GM18505 (cell line): ENCODE results near the gene GARNL3.

Experiments
- ATAC-seq: cut with Tn5 transposase; IDR thresholded peaks from one replicate; pipeline ENCODE4 v1.9.1; 2021; ENCODE audit not compliant: unreplicated experiment
- POLR2A ChIP-seq: IDR thresholded peaks from 4 replicates; pipeline ENCODE4 v1.6.1; 2011; ENCODE audit warnings: borderline replicate concordance; ENCODE audit not compliant: insufficient read depth, insufficient read length; ENCODE audit errors: extremely low read depth

The GARNL3 gene

DNA sequence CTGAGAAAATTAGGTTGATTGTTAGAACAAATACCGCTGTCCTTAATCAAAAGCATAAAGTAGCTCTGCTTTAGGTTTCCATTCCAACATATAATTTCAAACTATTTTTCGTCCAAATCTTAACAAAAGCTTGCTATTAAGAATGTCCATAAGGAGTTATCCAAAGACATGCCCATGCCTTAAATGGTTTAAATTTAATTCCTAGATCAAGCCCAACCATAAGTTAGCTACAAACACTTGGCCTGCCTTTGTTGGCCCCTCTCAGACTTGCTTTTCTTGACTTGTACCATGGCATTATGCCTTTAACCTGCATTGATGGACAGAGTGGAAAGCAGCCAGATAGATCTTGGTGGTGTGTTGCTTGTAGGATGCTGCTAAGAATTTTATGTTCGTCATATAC, 8.8 kb downstream of the GARNL3 start:
- ATAC-seq, result no peak
- no peak for TF ChIP-seq POLR2A

DNA sequence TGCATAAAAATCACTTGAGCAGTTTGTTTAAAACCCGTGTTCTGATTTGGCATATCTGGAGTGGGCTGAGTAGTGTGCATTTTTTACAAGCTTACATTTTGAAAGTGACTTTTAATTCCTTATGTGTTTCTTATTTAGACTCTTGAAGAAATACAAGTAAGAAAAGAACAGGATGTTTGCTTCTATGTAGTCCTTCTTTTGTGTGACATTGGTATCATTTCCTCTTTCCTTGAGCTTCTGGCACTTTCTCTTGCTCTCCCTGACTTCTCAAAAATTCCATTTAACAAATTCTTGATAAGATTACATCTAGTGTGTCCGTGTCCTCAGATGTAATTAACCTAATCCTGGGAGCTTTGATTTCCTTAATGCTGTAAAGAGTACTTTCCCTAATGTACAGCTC, 12.5 kb downstream of the GARNL3 start:
- no peak for ATAC-seq
- no peak for TF ChIP-seq POLR2A

DNA sequence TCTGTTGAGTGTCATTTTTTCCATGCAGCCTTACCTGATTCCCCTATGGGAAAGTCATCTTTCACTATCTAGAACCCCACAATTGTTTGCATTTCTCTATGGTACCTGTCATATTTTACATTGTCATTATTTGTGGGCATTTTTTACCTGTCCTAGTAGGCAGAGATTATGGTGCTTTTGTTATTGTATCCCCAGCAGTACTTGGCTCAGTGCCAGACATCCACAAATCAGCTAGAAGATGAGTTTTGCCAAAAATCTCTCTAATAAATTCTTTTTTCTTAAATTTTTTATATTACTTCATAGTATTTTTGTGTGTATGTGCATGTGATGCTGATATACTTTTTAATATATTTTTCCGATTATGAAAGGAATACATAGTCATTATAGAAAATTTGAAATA, 13.2 kb downstream of the GARNL3 start:
- no peak for TF ChIP-seq POLR2A
- no peak for ATAC-seq

DNA sequence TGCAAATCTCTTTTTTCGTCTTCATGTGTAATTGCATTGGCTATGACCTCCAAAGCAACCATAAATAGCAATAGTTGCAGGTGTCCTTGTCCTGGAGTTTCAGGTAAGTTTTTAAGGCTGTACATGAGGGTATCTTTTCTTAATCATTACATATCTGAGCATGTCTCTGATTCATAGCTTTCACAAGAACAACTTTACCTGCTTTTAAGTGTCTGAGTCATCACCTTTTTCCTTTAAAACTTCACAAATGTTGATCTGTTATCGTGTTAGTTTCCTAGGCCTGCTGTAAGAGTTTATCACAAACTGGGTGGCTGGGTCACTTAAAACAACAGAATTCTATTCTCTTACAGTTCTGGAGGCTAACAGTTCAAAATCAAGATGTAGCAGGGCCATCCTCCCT, 13.8 kb downstream of the GARNL3 start:
- no peak for TF ChIP-seq POLR2A
- no peak for ATAC-seq

DNA sequence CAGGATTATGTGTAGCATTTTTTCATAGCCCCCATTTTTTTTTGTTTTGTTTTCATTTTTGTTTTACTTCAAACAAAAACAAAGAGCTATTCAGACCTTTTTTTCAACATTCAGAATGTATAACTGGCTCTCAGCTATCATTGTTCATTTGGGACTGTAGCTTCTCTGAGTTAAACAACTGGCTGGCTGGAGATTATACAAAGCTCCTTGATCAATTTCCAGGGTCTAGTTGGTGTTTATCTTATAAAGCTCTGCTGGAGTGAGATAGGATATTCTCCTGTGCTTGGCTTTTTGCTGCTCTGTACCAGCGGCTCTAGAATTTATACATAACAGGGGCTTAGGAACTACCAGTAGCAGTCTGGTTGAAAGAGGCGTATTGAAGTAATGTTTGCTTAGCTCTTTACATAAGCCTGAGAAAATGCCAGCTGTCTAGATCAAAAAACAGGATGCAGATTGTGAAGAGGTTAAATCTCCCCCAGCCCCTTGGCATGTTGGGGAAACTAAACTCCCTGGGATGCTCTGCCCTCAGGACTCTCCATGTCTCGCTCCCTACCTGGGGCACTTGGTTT, 15.2 kb downstream of the GARNL3 start:
- ATAC-seq, result no peak
- no peak for TF ChIP-seq POLR2A

DNA sequence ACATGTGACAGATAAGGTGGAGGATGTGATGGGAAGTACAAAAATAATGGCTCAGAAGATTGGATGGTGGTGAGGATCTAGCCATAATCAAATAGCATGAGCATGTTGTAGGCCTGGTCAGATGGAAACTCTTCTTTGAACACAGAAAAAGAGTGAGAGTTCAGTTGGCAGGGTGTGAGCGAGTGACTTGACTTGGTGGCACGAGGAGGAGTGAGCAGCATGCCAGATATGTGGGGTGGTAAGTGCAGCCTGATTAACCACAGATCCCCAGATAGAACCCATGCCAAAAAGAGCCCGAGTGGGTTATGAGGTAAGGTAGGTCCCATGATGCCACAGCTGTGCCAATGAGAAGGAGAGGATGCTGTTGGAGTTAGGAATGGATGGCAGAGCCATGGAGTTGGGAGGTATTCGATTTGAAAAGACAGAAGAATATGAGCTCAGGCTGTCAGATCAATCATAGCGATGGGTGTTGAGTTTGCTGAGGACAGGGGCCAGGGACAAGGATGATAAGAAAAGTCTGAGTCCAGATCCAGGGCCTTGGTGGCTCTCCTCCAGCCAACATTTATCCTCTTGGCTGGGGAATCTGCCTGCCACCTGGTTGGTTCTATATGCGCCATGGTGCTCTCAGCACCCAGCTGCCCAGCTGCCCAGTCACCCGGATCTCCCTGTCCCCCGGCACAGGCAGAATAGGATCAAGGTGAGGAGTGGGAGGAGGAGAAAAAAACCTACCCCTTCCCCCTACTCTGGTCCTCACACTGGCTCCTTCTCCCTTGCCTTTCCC, 16.5 kb downstream of the GARNL3 start:
- no peak for ATAC-seq
- no peak for TF ChIP-seq POLR2A

DNA sequence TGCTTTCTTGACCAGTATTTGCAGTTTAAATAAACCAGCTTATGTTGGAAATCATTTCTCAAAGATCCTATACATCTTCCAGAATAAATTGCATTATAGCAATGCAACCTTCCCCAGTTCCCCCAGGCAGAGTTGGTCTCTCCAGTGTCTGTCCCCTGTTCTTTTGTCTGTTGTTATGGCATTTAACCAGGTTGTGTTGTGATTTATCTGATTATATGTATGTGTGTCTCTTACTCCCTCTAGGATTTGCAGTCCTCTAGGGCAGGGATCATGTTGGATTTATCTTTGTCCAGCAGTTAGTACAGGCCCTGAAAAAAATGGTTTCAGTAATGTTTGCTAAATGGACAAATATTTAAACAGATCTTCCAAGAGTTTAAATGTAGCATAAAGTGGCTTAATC, 17.3 kb downstream of the GARNL3 start:
- TF ChIP-seq POLR2A, result no peak
- ATAC-seq, result no peak

DNA sequence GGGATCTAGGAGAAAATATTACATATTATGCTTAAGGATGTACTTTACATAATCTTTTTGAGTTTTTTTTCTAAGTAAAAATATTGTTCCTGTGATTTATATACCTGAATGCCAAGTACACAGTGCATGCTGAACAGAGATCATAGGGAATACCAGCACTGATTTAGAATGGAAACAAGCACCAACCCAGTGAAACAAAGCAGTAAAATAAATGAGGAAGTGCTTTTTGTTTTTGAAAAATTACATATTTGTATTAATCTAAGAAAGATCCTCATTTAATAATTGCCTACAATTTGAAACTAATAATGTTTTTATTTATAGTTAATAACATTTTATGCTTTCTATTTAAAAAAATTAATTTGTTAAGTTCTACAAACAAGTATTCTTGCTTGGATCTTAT, 18.0 kb downstream of the GARNL3 start:
- TF ChIP-seq POLR2A, result no peak
- no peak for ATAC-seq

DNA sequence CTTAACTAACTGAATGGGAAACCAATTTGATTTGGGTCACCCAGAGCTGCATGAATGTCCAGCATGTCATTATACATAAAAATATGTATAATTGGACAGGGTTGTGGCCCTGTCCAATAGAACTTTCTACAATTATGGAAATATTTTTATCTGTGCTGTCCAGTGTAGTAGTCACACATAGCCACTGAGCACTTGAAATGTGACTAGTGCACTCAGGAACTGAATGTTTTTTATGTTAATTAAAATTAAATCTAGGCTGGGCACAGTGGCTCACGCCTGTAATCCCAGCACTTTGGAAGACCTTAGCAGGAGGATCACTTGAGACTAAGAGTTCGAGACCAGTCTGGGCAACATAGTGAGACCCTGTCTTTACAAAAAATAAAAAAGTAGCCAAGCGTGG, 18.6 kb downstream of the GARNL3 start:
- no peak for TF ChIP-seq POLR2A
- no peak for ATAC-seq

DNA sequence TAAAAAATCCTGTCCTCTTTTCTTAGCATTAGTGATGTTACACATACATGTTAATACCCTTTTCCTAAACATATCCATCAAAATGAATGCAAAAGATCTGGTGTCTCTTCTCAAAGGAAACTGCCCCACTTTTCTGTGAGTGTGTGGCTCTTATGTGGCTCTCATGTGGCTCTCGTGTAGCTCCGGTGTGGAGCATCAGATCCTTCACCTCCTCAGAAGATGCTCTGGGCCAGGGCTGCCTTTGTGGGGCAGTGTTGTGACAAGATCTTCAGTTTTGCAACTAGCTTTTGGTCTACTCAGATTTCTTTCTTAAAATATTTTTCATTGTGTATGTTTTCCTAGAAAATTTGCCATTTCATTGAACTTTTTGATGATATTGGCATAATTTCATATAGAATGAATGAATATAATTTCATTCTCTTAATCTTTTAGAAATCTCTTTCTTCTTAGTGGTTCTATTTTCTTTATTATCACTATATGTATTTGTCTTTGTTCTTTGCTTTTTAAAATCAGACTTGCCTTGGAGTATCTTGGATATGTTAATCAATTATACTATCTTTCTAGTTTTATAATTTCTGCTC, 19.4 kb downstream of the GARNL3 start:
- no peak for ATAC-seq
- TF ChIP-seq POLR2A, result no peak

DNA sequence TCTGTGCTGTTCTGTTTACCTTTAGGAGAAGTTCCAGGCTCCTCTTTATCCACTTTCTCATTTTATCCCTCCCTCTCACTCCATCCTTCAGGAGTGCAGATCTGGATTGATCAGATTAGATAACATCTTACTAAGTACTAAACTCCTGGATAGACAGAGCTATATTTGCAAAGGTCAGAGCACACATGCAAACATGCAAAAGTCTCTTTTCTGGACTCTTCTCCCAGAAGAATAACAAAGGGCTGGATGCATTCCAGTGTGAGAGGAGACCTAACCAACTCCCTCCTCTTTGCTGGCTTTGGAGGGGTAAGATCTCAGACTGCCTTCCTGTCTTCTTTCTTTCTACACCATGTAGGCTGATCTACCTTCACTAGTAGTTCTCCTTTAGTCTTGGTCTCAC, 21.4 kb downstream of the GARNL3 start:
- TF ChIP-seq POLR2A, result no peak
- no peak for ATAC-seq

DNA sequence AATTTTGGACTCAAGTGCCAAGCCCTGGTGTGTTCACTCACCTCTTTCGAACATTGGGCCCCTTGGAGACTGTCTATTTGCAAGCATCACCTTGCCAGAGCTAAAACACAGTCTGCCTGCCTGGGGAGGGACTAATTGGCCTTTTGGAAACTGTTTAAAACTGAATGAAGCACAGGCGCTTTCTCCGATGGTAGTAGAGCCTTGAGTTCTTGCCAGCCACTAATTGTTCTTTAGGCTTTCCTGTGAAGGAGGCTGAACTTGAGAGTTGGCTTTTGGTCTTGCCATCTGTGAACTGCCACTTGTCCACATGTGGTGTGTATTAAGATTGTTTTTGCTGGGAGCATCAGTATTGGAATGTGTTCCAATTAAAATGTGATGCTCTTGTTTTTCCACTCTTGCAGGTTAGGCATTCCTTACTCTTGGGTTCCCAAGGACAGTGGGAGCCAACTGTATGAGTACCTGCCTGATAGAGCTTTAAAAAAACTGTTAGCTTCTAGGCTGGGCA, 26.0 kb downstream of the GARNL3 start:
- TF ChIP-seq POLR2A, result no peak
- no peak for ATAC-seq

DNA sequence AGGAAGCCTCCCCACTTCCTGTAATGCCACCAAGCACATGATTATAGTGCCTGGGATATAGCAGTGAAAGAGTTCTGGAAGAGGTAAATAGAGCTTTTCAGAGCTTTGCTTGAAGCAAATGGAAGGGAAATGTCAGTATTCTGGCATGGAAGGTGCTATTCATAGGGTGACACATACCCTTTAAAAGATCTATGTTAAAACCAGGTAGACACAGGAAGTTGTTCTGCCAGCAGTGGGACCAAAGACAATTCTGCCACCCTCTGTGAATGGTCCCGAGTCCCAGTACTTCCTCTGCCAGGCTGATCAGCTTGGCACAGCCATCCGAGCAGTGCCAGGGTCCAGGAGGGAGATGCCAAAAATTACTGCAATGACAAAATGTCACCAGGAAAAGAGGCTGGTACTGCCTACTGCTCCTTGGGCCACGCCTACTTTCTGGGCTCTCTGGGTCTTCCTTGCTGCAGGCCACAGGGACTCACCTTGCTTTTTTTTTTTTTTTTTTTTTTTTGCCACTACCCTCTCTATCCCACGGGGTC, 26.7 kb downstream of the GARNL3 start:
- TF ChIP-seq POLR2A, result no peak

DNA sequence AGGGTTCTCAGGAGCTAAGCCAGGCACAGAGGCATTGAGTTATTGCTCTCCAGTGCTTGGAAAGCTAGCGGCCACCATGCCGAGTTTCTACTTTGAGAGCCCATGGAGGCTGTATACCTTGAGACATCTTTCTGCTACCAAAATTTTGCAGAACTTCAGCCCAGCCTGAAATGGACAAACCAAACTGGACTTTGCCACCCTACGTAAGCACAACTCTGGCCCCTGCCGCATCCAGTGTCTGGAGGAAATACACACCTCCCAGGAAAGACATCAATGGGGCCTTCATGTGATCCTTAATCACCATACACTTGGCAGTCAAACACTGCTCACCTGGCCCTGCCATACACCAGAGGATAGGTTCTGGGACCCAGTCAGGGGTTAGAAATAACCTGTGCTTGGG, 27.8 kb downstream of the GARNL3 start:
- ATAC-seq, result no peak
- TF ChIP-seq POLR2A, result no peak

More for the DNA sequence above, 26.7 kb downstream of the GARNL3 start:
- ATAC-seq, result no peak

DNA sequence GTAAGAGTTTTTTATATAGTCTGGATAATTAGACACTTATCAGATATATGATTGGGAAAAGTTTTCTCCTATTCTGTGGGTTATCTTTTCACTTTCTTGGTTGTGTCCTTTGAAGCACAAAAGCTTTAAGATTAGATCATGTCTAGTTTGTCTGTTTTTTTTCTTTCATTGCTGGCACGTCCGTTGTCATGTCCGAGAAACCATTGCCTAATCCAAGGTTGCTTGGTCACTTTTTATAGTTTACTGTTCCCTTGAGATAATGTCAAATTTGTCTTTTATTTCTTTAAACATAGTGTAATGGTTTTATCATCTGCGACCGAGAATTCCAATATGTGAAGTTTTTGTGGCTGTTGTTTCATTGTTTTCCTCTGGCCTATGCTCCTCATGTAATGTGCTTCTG, 28.8 kb downstream of the GARNL3 start:
- ATAC-seq, result no peak

DNA sequence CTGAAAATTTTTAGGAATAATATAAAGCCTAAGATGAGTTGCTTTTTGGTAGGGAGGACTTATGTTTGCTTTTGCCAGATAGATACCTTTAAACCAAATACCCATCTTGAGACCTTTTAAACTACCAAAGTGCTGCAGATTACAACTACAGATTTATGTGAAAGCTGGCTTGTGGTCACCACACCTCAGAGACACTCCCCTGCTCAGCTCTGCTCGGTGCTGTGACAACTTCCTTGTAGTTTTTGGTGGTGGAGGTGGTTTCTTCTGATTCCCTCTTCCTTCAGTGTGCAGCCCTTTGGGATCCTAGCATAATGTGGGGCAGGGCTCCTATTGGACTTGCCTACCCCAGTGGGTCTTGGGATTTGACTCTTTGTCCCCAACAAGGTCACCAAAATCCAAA, 29.2 kb downstream of the GARNL3 start:
- TF ChIP-seq POLR2A, result no peak
- ATAC-seq, result no peak

More for the DNA sequence above, 28.8 kb downstream of the GARNL3 start:
- TF ChIP-seq POLR2A, result no peak
